Measurements from ENCODE around the gene CATSPERB. TPM values are rescaled to one million over a fixed set of nuclear protein-coding genes. Genes with fewer than 3 reads are reported as not detected.
"Not testable (repeated sequence)": the region's sequence is repeated elsewhere in the genome, so short reads cannot be mapped to it uniquely, and the experiment has no call there.

CATSPERB gene
- total RNA-seq, 2 experiments from 2014 or later, result 0.14 to 0.29 TPM

GRCh38 chr14:91545204-91545603 is 186.7 kb downstream of the CATSPERB start:
- H3K27me3 Mint-ChIP-seq, result peaks cover 8% of the 10 kb centered on the region
- no peak for ATAC-seq
- no peaks in the 10 kb centered on the region for H3K4me1 Mint-ChIP-seq

GRCh38 chr14:91536327-91536726 is 195.6 kb downstream of the CATSPERB start:
- Mint-ChIP-seq H3K27me3 (peaks cover 14% of the 10 kb centered on the region), H3K27ac (no peak overlapping the region), H3K4me3 (no peak overlapping the region), H3K9me3 (ENCODE audit: low read depth) (peaks cover 3% of the 10 kb centered on the region), H3K4me1 (no peaks in the 10 kb centered on the region), H3K36me3 (no peaks in the 10 kb centered on the region)
- ATAC-seq (no peak), DNase-seq (no peak)
- CTCF ChIA-PET, result no interaction called here

More at GRCh38 chr14:91545204-91545603, 186.7 kb downstream of the CATSPERB start:
- Mint-ChIP-seq H3K9me3 (ENCODE audit: low read depth) (peaks cover 15% of the 10 kb centered on the region), H3K27ac (no peak overlapping the region), H3K36me3 (peaks cover 4% of the 10 kb centered on the region), H3K4me3 (no peak overlapping the region)
- no peak for DNase-seq
- CTCF ChIA-PET, result no interaction called here

- ATAC-seq; H3K36me3 Mint-ChIP-seq; H3K9me3 Mint-ChIP-seq (ENCODE audit: low read depth); DNase-seq; H3K27ac Mint-ChIP-seq; H3K4me1 Mint-ChIP-seq; H3K4me3 Mint-ChIP-seq; CTCF ChIA-PET: not testable (repeated sequence)
- H3K27me3 Mint-ChIP-seq, result peaks cover 16% of the 10 kb centered on the region
Measured at GRCh38 chr14:91534059-91534458, 197.8 kb downstream of the CATSPERB start.

- Mint-ChIP-seq H3K27ac (no peak overlapping the region), H3K4me1 (no peaks in the 10 kb centered on the region), H3K27me3 (peaks cover 16% of the 10 kb centered on the region), H3K36me3 (no peaks in the 10 kb centered on the region), H3K4me3 (no peak overlapping the region), H3K9me3 (ENCODE audit: low read depth) (no peaks in the 10 kb centered on the region)
- no peak for ATAC-seq
- CTCF ChIA-PET, result no interaction called here
- DNase-seq, result no peak
Measured at GRCh38 chr14:91533623-91534022, 198.3 kb downstream of the CATSPERB start.

Other genes starting within 250 kb of the CATSPERB start
- gene PPP4R3A, start 221.8 kb downstream of the CATSPERB start, total RNA-seq, result 100 to 1,000 TPM; 138 to 148 TPM
- 10 to 100 TPM; 46.3 to 86.0 TPM for gene TC2N, start 135.4 kb upstream of the CATSPERB start, total RNA-seq
- gene FBLN5, start 215.6 kb upstream of the CATSPERB start, total RNA-seq, result under 1 TPM; 0.23 to 0.73 TPM

Measured in activated CD8-positive, alpha-beta memory T cell treated with anti-CD3 and anti-CD28 coated beads, Interleukin-2, amount 10 ng/mL, durations not matched to agents 7 days and 5 days (primary cell).